Skeletal muscle tissue (tissue), 4 donors: Measurements from ENCODE around the gene DCAF4L1. TPM values are rescaled to one million over a fixed set of nuclear protein-coding genes. Genes with fewer than 3 reads are reported as not detected.

ENCODE experiments used
- H3K27ac ChIP-seq: one replicate; pipeline ENCODE4 v1.7.0; 2013; ENCODE audit warnings: mild to moderate bottlenecking, low read depth, low read length, inconsistent platforms
- H3K27me3 ChIP-seq, 3 donors: one replicate each; pipeline ENCODE4 v1.7.0; 2013; ENCODE audit warnings: low read length in 3 of 3; ENCODE audit not compliant: control insufficient read depth in 3 of 3, insufficient read depth in 3 of 3
- H3K36me3 ChIP-seq, 3 donors: one replicate each; pipeline ENCODE4 v1.7.0; 2013; ENCODE audit warnings: low read length in 3 of 3; ENCODE audit not compliant: control insufficient read depth in 3 of 3, insufficient read depth in 3 of 3
- H3K4me1 ChIP-seq, 3 donors: one replicate each; pipeline ENCODE4 v1.7.0; 2013; ENCODE audit warnings: low read length in 3 of 3, mild to moderate bottlenecking in 3 of 3; ENCODE audit not compliant: control insufficient read depth in 3 of 3, insufficient read depth in 3 of 3
- H3K4me3 ChIP-seq, 3 donors: one replicate each; pipeline ENCODE4 v1.7.0; 2013; ENCODE audit warnings: low read length in 3 of 3
- H3K9ac ChIP-seq, 3 donors: one replicate each; pipeline ENCODE4 v1.7.0; 2013; ENCODE audit warnings: low read length in 3 of 3, mild to moderate bottlenecking in 3 of 3, moderate library complexity in 2 of 3, low read depth in 1 of 3
- H3K9me3 ChIP-seq, 3 donors: one replicate each; pipeline ENCODE4 v1.7.0; 2013; ENCODE audit warnings: low read length in 3 of 3; ENCODE audit not compliant: control insufficient read depth in 3 of 3
- total RNA-seq: library from RNA; depleted of rRNA; stranded (reverse); fragments of >200 nt; gene quantifications from one replicate; pipeline ENCODE4 v1.2.3, GENCODE V29; 2014
- donor health status: Osteomylitis.

The DCAF4L1 gene
- total RNA-seq, 1 donor from 2014 or later: under 0.01 TPM

- Histone ChIP-seq H3K9me3 (no peaks in the 10 kb centered on the region), H3K4me1 (peaks cover 0 to 8% (median 7%) of the 10 kb centered on the region in 3 donors), H3K36me3 (peaks cover 0 to 9% (median 0%) of the 10 kb centered on the region in 3 donors), H3K4me3 (no peak overlapping the region), H3K9ac (no peak overlapping the region), H3K27ac (no peak overlapping the region), H3K27me3 (no peaks in the 10 kb centered on the region)
Measured at GRCh38 chr4:42008011-42008786, 26.6 kb downstream of the DCAF4L1 start.

- Histone ChIP-seq H3K36me3 (peaks cover 0 to 5% (median 0%) of the 10 kb centered on the region in 3 donors), H3K9ac (no peak overlapping the region), H3K4me1 (no peaks in the 10 kb centered on the region), H3K9me3 (no peaks in the 10 kb centered on the region), H3K4me3 (no peak overlapping the region), H3K27ac (no peak overlapping the region), H3K27me3 (no peaks in the 10 kb centered on the region)
Measured at GRCh38 chr4:42015438-42015837, 33.9 kb downstream of the DCAF4L1 start.

GRCh38 chr4:42018451-42018850 lies 36.9 kb downstream of the DCAF4L1 start:
- no peak overlapping the region for H3K9ac ChIP-seq
- H3K4me1 ChIP-seq: no peaks in the 10 kb centered on the region
- no peaks in the 10 kb centered on the region for H3K27me3 ChIP-seq
- H3K9me3 ChIP-seq: no peaks in the 10 kb centered on the region
- no peak overlapping the region for H3K27ac ChIP-seq
- H3K4me3 ChIP-seq: no peak overlapping the region
- peaks cover 3 to 5% (median 4%) of the 10 kb centered on the region in 3 donors for H3K36me3 ChIP-seq

Other genes with a start within 250 kb of the DCAF4L1 start
- not detected for gene PHOX2B, start 233.0 kb upstream of the DCAF4L1 start, total RNA-seq
- 16.2 TPM for gene TMEM33, start 46.3 kb upstream of the DCAF4L1 start, total RNA-seq
- gene SLC30A9, start 8.8 kb downstream of the DCAF4L1 start, total RNA-seq: 27.1 TPM
- gene BEND4, start 170.9 kb downstream of the DCAF4L1 start, total RNA-seq: under 0.01 TPM